ENCODE measurements around the gene IL2RA.

GRCh38 chr10:6089334-6090219, 27.4 kb upstream of the IL2RA start:
- TF ChIP-seq, protein P1, sequence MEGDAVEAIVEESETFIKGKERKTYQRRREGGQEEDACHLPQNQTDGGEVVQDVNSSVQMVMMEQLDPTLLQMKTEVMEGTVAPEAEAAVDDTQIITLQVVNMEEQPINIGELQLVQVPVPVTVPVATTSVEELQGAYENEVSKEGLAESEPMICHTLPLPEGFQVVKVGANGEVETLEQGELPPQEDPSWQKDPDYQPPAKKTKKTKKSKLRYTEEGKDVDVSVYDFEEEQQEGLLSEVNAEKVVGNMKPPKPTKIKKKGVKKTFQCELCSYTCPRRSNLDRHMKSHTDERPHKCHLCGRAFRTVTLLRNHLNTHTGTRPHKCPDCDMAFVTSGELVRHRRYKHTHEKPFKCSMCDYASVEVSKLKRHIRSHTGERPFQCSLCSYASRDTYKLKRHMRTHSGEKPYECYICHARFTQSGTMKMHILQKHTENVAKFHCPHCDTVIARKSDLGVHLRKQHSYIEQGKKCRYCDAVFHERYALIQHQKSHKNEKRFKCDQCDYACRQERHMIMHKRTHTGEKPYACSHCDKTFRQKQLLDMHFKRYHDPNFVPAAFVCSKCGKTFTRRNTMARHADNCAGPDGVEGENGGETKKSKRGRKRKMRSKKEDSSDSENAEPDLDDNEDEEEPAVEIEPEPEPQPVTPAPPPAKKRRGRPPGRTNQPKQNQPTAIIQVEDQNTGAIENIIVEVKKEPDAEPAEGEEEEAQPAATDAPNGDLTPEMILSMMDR (IDR thresholded peaks at IDR 0.05): no peak
- TF ChIP-seq EP300 (IDR thresholded peaks at IDR 0.05) (no peak), POLR2A (IDR thresholded peaks at IDR 0.05) (no peak)
